Measurements from ENCODE around the gene OLFM1.

- TF ChIP-seq, protein P1, sequence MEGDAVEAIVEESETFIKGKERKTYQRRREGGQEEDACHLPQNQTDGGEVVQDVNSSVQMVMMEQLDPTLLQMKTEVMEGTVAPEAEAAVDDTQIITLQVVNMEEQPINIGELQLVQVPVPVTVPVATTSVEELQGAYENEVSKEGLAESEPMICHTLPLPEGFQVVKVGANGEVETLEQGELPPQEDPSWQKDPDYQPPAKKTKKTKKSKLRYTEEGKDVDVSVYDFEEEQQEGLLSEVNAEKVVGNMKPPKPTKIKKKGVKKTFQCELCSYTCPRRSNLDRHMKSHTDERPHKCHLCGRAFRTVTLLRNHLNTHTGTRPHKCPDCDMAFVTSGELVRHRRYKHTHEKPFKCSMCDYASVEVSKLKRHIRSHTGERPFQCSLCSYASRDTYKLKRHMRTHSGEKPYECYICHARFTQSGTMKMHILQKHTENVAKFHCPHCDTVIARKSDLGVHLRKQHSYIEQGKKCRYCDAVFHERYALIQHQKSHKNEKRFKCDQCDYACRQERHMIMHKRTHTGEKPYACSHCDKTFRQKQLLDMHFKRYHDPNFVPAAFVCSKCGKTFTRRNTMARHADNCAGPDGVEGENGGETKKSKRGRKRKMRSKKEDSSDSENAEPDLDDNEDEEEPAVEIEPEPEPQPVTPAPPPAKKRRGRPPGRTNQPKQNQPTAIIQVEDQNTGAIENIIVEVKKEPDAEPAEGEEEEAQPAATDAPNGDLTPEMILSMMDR (conservative IDR thresholded peaks at IDR 0.05): no peak
- no peak for TF ChIP-seq EZH2 (IDR thresholded peaks at IDR 0.05; ENCODE audit: low read depth)
Observed at GRCh38 chr9:135158564-135158937, 71.1 kb downstream of the OLFM1 start.

Data from PC-9 (cell line).